Placental epithelial cell (primary cell): Measurements from ENCODE around the gene FMO3. TPM values are rescaled to one million over a fixed set of nuclear protein-coding genes. Genes with fewer than 3 reads are reported as not detected.

Experiments
- small RNA-seq: library from RNA; depleted of rRNA; stranded (forward); fragments of <200 nt; gene quantifications from one replicate; pipeline ENCODE3, GENCODE V24; 2012
- total RNA-seq: library from RNA; depleted of rRNA; stranded (reverse); fragments of >200 nt; gene quantifications from 2 replicates; pipeline ENCODE4 v1.2.3, GENCODE V29; 2012

The FMO3 gene
- total RNA-seq = not detected in 2 replicates

DNA sequence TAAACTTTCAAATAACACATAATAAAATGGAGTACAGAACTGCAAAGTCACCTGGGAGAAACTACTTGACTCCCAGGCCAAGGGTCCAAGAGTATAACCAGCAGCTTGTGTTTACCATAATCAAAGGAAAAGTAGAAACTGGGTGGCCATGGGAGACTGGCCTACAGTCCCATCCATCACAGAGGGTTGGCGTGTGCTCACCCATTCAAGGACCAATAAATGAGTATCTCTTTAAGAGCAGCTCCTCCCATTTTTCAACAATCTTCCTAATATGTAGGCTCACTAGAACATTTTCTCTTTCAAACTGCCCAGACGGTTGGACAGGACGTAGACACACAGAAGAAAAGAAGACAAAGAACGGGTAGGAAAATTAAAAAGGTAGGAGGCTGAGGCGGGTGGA lies at the start of gene FMO3:
FMO3 (plus strand) TSS at position 302 of the 400 bp plus-strand sequence. CDS start 1,754 bp downstream, outside the sequence.

Small RNAs within 50 kb of the gene (small RNA-seq; reads per million reads assigned to genes)
- not detected for gene MIR1295A

Other genes starting within 250 kb of the FMO3 start
- gene MROH9, start 155.4 kb upstream of the FMO3 start, total RNA-seq = not detected in 2 replicates
- not detected in 2 replicates for gene FMO2, start 94.4 kb downstream of the FMO3 start, total RNA-seq
- gene FMO1, start 157.6 kb downstream of the FMO3 start, total RNA-seq = not detected in 2 replicates
- 4.8 and 5.1 TPM in 2 replicates for gene FMO4, start 223.3 kb downstream of the FMO3 start, total RNA-seq